Measurements from ENCODE around the gene TMEM147. TPM values are rescaled to one million over a fixed set of nuclear protein-coding genes. Genes with fewer than 3 reads are reported as not detected.

Gene TMEM147
- total and polyA plus RNA-seq, 2 of the 13 experiments (the other 11 are each of a cell fraction or from before 2014, with no cell fraction given), result 141 to 176 TPM

DNA sequence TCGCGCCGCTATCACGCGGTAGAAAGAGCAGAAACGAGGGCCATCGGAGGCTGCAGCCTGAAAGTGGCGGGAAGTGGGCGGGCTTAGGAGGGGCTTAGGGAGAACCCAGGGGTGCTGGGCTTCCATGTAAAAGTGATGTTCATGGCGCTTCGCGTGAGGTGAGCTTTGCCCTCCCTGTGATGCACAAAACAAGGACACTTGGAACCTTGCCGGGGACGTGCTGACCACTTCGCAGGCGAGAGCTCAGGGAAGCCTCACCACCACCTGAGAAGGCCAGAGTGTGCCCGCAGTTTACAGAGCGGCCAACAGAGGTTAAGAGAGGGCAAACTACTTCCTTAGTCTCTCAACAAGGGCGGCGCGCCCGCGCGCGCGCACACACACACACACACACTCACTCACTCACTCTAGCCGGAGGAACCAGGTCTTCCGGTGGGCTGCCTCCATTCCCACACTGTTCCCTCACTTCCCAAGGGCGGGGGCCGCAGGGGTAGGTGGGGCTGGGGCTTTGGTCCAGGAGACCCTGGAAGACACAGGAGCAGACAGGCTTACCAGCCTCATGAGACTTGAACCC, 11.5 kb upstream of the TMEM147 start (continued):
- TF ChIP-seq ATF4 (CRISPR knock-in tag; IDR thresholded peaks at IDR 0.05) (no peak), JUND (CRISPR knock-in tag; IDR thresholded peaks at IDR 0.05) (no peak), RXRB (CRISPR knock-in tag; IDR thresholded peaks at IDR 0.05; ENCODE audit: borderline replicate concordance) (peak; percentile 47; the same call in 1 of the 2 replicates), ATF1 (CRISPR knock-in tag; IDR thresholded peaks at IDR 0.05) (no peak), ELF1 (CRISPR knock-in tag; IDR thresholded peaks at IDR 0.05) (no peak), RFXAP (CRISPR knock-in tag; IDR thresholded peaks at IDR 0.05; ENCODE audit: borderline replicate concordance) (no peak), ZNF672 (CRISPR knock-in tag; IDR thresholded peaks at IDR 0.05) (no peak), RXRA (CRISPR knock-in tag; IDR thresholded peaks at IDR 0.05) (peak; percentile 51; the same call in 1 of the 2 replicates), ZBTB14 (CRISPR knock-in tag; IDR thresholded peaks at IDR 0.05) (peak; percentile 82), LRRFIP1 (CRISPR knock-in tag; conservative IDR thresholded peaks at IDR 0.05) (no peak), ZNF331 (CRISPR knock-in tag; IDR thresholded peaks at IDR 0.05) (no peak), ZNF557 (CRISPR knock-in tag; IDR thresholded peaks at IDR 0.05) (no peak)
- TF ChIP-seq, protein P1, sequence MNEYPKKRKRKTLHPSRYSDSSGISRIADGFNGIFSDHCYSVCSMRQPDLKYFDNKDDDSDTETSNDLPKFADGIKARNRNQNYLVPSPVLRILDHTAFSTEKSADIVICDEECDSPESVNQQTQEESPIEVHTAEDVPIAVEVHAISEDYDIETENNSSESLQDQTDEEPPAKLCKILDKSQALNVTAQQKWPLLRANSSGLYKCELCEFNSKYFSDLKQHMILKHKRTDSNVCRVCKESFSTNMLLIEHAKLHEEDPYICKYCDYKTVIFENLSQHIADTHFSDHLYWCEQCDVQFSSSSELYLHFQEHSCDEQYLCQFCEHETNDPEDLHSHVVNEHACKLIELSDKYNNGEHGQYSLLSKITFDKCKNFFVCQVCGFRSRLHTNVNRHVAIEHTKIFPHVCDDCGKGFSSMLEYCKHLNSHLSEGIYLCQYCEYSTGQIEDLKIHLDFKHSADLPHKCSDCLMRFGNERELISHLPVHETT (CRISPR knock-in tag; conservative IDR thresholded peaks at IDR 0.05), result no peak
- TF ChIP-seq, protein P2, sequence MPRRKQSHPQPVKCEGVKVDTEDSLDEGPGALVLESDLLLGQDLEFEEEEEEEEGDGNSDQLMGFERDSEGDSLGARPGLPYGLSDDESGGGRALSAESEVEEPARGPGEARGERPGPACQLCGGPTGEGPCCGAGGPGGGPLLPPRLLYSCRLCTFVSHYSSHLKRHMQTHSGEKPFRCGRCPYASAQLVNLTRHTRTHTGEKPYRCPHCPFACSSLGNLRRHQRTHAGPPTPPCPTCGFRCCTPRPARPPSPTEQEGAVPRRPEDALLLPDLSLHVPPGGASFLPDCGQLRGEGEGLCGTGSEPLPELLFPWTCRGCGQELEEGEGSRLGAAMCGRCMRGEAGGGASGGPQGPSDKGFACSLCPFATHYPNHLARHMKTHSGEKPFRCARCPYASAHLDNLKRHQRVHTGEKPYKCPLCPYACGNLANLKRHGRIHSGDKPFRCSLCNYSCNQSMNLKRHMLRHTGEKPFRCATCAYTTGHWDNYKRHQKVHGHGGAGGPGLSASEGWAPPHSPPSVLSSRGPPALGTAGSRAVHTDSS (CRISPR knock-in tag; conservative IDR thresholded peaks at IDR 0.05), result no peak

All from HepG2 (cell line).